CD4-positive, alpha-beta T cell treated with Interleukin-6 at 100 ng/mL for 8 hours (primary cell): Measurements from ENCODE around the gene GPAT3.
"Not testable (repeated sequence)": the region's sequence is repeated elsewhere in the genome, so short reads cannot be mapped to it uniquely, and the experiment has no call there.

ENCODE experiments used
- DNase-seq: peaks from one replicate; pipeline ENCODE4 v3.0.0-alpha.2; 2020; ENCODE audit warnings: mixed read lengths, low spot score

GPAT3 gene

GRCh38 chr4:83535520-83536361, at the start of gene GPAT3:
TSS of gene GPAT3 (plus strand) at chr4:83536108. CDS start at chr4:83536623, 515 bp downstream.
- DNase-seq: peak; percentile 49

GRCh38 chr4:83486457-83487129, 49.3 kb upstream of the GPAT3 start:
- DNase-seq: no peak

GRCh38 chr4:83489711-83490326, 46.1 kb upstream of the GPAT3 start:
- no peak for DNase-seq

GRCh38 chr4:83490876-83491450, 44.9 kb upstream of the GPAT3 start:
- peak; percentile 34 for DNase-seq

GRCh38 chr4:83496085-83496917, 39.6 kb upstream of the GPAT3 start:
- DNase-seq: not testable (repeated sequence)

GRCh38 chr4:83498187-83498586, 37.7 kb upstream of the GPAT3 start:
- DNase-seq: no peak

- not testable (repeated sequence) for DNase-seq
Measured at GRCh38 chr4:83501671-83502070, 34.2 kb upstream of the GPAT3 start.

- peak; percentile 52 for DNase-seq
Measured at GRCh38 chr4:83503974-83504373, 31.9 kb upstream of the GPAT3 start.

GRCh38 chr4:83504503-83504902, 31.4 kb upstream of the GPAT3 start:
- DNase-seq: no peak

GRCh38 chr4:83504996-83505395, 30.9 kb upstream of the GPAT3 start:
- DNase-seq: no peak

- DNase-seq: peak; percentile 46
Measured at GRCh38 chr4:83509156-83509585, 26.7 kb upstream of the GPAT3 start.

- DNase-seq: no peak
Measured at GRCh38 chr4:83510442-83510841, 25.5 kb upstream of the GPAT3 start.

GRCh38 chr4:83516042-83516772, 19.7 kb upstream of the GPAT3 start:
- no peak for DNase-seq

- DNase-seq: no peak
Measured at GRCh38 chr4:83522239-83522638, 13.7 kb upstream of the GPAT3 start.

GRCh38 chr4:83527671-83528070, 8.2 kb upstream of the GPAT3 start:
- DNase-seq: no peak

GRCh38 chr4:83536362-83537272, 709 bp downstream of the GPAT3 start:
- no peak for DNase-seq

GRCh38 chr4:83542225-83542624, 6.3 kb downstream of the GPAT3 start:
- DNase-seq: no peak

GRCh38 chr4:83546786-83547185, 10.9 kb downstream of the GPAT3 start:
- no peak for DNase-seq

- peak; percentile 69 for DNase-seq
Measured at GRCh38 chr4:83548151-83548905, 12.4 kb downstream of the GPAT3 start.
